HepG2 (cell line): ENCODE data around the gene IL32. TPM values are rescaled to one million over a fixed set of nuclear protein-coding genes. Genes with fewer than 3 reads are reported as not detected.

ENCODE experiments used
- AGO1 ChIP-seq: fragments of 200-400 bp; formaldehyde crosslinking; IDR thresholded peaks from 2 replicates; pipeline ENCODE4 v1.6.1; 2017; ENCODE audit warnings: mild to moderate bottlenecking, low read depth, low read length, moderate library complexity; ENCODE audit not compliant: poor library complexity, severe bottlenecking
- ARNT2 ChIP-seq: sonication (generic); formaldehyde crosslinking; IDR thresholded peaks from 2 replicates; pipeline ENCODE4 v1.8.0; 2022; ENCODE audit warnings: mild to moderate bottlenecking, low read depth, missing genetic modification reagents, moderate library complexity
- CTCF ChIP-seq: sonication (generic); formaldehyde crosslinking; IDR thresholded peaks from 2 replicates; pipeline ENCODE4 v1.5.0; 2020; ENCODE audit warnings: mild to moderate bottlenecking, missing genetic modification reagents, moderate library complexity
- GZF1 ChIP-seq: sonication (generic); formaldehyde crosslinking; IDR thresholded peaks from 2 replicates; pipeline ENCODE4 v1.5.1; 2020; ENCODE audit warnings: mild to moderate bottlenecking, missing genetic modification reagents
- KAT2B ChIP-seq: fragments of 150-350 bp; IDR thresholded peaks from 2 replicates; pipeline ENCODE4 v1.6.1; 2014; ENCODE audit warnings: low read depth, low read length, borderline replicate concordance
- KLF15 ChIP-seq: sonication (generic); formaldehyde crosslinking; IDR thresholded peaks from 2 replicates; pipeline ENCODE4 v1.8.1; 2023; ENCODE audit warnings: borderline replicate concordance, mild to moderate bottlenecking, inconsistent platforms, missing genetic modification reagents, mixed read lengths
- NFKBIZ ChIP-seq: IDR thresholded peaks from 2 replicates; pipeline ENCODE4 v1.6.1; 2018; ENCODE audit warnings: missing genetic modification reagents, missing compliant biosample characterization
- ZBTB1 ChIP-seq: sonication (generic); formaldehyde crosslinking; IDR thresholded peaks from 2 replicates; pipeline ENCODE4 v1.4.0; 2020; ENCODE audit warnings: missing genetic modification reagents, borderline replicate concordance
- ZNF235 ChIP-seq: sonication (generic); formaldehyde crosslinking; IDR thresholded peaks from 2 replicates; pipeline ENCODE4 v1.8.1; 2023; ENCODE audit warnings: mild to moderate bottlenecking, missing genetic modification reagents, borderline replicate concordance
- ZNF275 ChIP-seq: sonication (generic); formaldehyde crosslinking; IDR thresholded peaks from 2 replicates; pipeline ENCODE4 v1.8.0; 2022; ENCODE audit warnings: missing genetic modification reagents, mild to moderate bottlenecking, inconsistent platforms, borderline replicate concordance
- ZNF3 ChIP-seq: IDR thresholded peaks from 2 replicates; pipeline ENCODE4 v1.7.0; 2017; ENCODE audit warnings: inconsistent platforms
- ZNF607 ChIP-seq: sonication (generic); formaldehyde crosslinking; IDR thresholded peaks from 2 replicates; pipeline ENCODE4 v1.5.1; 2020; ENCODE audit warnings: missing genetic modification reagents, mild to moderate bottlenecking, borderline replicate concordance
- ZNF792 ChIP-seq: IDR thresholded peaks from 2 replicates; pipeline ENCODE4 v1.6.1; 2016
- ZNF878 ChIP-seq: sonication (generic); formaldehyde crosslinking; IDR thresholded peaks from 2 replicates; pipeline ENCODE4 v1.8.1; 2023; ENCODE audit warnings: mild to moderate bottlenecking, missing genetic modification reagents, moderate library complexity
- polyA plus RNA-seq, 8 experiments: library from polyadenylated mRNA; depleted of rRNA in 3 of 8; stranded (reverse) in 7 of 8; unstranded in 1 of 8; fragments of >200 nt; fragmentation: Illumina TruSeq in 4 of 8; extraction: Trizol in 4 of 8; gene quantifications; 2 replicates each; pipeline versions ENCODE4 v1.2.1 to v1.2.3, GENCODE V29; 2011 to 2016; ENCODE audit warnings: low read depth in 4 of 8, missing spikeins in 1 of 8, mixed read lengths in 1 of 8; ENCODE audit not compliant: insufficient read depth in 1 of 8
- total RNA-seq, 5 experiments: library from RNA; depleted of rRNA; stranded (reverse); fragments of >200 nt; fragmentation: Illumina TruSeq; extraction: Trizol; gene quantifications; 2 replicates each; pipeline ENCODE4 v1.2.3, GENCODE V29; 2016; ENCODE audit warnings: low read depth in 1 of 5
- TF ChIP-seq, protein P1 (sequence below): sonication (generic); formaldehyde crosslinking; IDR thresholded peaks from 2 replicates; pipeline ENCODE4 v1.5.1; 2020; ENCODE audit warnings: mild to moderate bottlenecking, missing genetic modification reagents, moderate library complexity
- TF ChIP-seq, protein P2 (sequence below): sonication (generic); formaldehyde crosslinking; IDR thresholded peaks from 2 replicates; pipeline ENCODE4 v1.4.0; 2020; ENCODE audit warnings: mild to moderate bottlenecking, low read depth, missing genetic modification reagents
- TF ChIP-seq, protein P3 (sequence below): sonication (generic); formaldehyde crosslinking; conservative IDR thresholded peaks from 2 replicates; pipeline ENCODE4 v1.8.0; 2022; ENCODE audit warnings: mild to moderate bottlenecking, moderate library complexity, missing genetic modification reagents
- TF ChIP-seq, protein P4 (sequence below): sonication (generic); formaldehyde crosslinking; IDR thresholded peaks from 2 replicates; pipeline ENCODE4 v1.5.0; 2020; ENCODE audit warnings: missing genetic modification reagents

The IL32 gene
- total and polyA plus RNA-seq, 2 of the 13 experiments (the other 11 are each of a cell fraction or from before 2014, with no cell fraction given), result 115 to 165 TPM

GRCh38 chr16:3066440-3066748 lies 954 bp downstream of the IL32 start (continued):
- TF ChIP-seq ZNF3 (CRISPR knock-in tag) (no peak), KLF15 (CRISPR knock-in tag) (no peak), KAT2B (no peak), GZF1 (CRISPR knock-in tag) (no peak), ZNF607 (CRISPR knock-in tag) (0 out of 2 replicates have a peak, but pooled peaks have one; percentile 37), NFKBIZ (CRISPR knock-in tag) (no peak), CTCF (CRISPR knock-in tag) (no peak), ZNF792 (CRISPR knock-in tag) (no peak), ARNT2 (no peak; the same call in 1 of the 2 replicates), ZNF878 (CRISPR knock-in tag) (0 out of 2 replicates have a peak, but pooled peaks have one; percentile 13), ZBTB1 (CRISPR knock-in tag) (no peak), AGO1 (no peak), ZNF235 (CRISPR knock-in tag) (no peak), ZNF275 (CRISPR knock-in tag) (no peak)
- TF ChIP-seq, protein P1, sequence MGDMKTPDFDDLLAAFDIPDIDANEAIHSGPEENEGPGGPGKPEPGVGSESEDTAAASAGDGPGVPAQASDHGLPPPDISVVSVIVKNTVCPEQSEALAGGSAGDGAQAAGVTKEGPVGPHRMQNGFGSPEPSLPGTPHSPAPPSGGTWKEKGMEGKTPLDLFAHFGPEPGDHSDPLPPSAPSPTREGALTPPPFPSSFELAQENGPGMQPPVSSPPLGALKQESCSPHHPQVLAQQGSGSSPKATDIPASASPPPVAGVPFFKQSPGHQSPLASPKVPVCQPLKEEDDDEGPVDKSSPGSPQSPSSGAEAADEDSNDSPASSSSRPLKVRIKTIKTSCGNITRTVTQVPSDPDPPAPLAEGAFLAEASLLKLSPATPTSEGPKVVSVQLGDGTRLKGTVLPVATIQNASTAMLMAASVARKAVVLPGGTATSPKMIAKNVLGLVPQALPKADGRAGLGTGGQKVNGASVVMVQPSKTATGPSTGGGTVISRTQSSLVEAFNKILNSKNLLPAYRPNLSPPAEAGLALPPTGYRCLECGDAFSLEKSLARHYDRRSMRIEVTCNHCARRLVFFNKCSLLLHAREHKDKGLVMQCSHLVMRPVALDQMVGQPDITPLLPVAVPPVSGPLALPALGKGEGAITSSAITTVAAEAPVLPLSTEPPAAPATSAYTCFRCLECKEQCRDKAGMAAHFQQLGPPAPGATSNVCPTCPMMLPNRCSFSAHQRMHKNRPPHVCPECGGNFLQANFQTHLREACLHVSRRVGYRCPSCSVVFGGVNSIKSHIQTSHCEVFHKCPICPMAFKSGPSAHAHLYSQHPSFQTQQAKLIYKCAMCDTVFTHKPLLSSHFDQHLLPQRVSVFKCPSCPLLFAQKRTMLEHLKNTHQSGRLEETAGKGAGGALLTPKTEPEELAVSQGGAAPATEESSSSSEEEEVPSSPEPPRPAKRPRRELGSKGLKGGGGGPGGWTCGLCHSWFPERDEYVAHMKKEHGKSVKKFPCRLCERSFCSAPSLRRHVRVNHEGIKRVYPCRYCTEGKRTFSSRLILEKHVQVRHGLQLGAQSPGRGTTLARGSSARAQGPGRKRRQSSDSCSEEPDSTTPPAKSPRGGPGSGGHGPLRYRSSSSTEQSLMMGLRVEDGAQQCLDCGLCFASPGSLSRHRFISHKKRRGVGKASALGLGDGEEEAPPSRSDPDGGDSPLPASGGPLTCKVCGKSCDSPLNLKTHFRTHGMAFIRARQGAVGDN (CRISPR knock-in tag), result peak; percentile 62
- TF ChIP-seq, protein P2, sequence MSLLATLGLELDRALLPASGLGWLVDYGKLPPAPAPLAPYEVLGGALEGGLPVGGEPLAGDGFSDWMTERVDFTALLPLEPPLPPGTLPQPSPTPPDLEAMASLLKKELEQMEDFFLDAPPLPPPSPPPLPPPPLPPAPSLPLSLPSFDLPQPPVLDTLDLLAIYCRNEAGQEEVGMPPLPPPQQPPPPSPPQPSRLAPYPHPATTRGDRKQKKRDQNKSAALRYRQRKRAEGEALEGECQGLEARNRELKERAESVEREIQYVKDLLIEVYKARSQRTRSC (CRISPR knock-in tag), result no peak
- TF ChIP-seq, protein P3, sequence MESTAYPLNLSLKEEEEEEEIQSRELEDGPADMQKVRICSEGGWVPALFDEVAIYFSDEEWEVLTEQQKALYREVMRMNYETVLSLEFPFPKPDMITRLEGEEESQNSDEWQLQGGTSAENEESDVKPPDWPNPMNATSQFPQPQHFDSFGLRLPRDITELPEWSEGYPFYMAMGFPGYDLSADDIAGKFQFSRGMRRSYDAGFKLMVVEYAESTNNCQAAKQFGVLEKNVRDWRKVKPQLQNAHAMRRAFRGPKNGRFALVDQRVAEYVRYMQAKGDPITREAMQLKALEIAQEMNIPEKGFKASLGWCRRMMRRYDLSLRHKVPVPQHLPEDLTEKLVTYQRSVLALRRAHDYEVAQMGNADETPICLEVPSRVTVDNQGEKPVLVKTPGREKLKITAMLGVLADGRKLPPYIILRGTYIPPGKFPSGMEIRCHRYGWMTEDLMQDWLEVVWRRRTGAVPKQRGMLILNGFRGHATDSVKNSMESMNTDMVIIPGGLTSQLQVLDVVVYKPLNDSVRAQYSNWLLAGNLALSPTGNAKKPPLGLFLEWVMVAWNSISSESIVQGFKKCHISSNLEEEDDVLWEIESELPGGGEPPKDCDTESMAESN (CRISPR knock-in tag), result 0 out of 2 replicates have a peak, but pooled peaks have one; percentile 48
- TF ChIP-seq, protein P4, sequence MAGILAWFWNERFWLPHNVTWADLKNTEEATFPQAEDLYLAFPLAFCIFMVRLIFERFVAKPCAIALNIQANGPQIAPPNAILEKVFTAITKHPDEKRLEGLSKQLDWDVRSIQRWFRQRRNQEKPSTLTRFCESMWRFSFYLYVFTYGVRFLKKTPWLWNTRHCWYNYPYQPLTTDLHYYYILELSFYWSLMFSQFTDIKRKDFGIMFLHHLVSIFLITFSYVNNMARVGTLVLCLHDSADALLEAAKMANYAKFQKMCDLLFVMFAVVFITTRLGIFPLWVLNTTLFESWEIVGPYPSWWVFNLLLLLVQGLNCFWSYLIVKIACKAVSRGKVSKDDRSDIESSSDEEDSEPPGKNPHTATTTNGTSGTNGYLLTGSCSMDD (CRISPR knock-in tag), result no peak
